ENCODE results near the gene KMT2D.
"Not testable (repeated sequence)": the region's sequence is repeated elsewhere in the genome, so short reads cannot be mapped to it uniquely, and the experiment has no call there.

Gene KMT2D

DNA sequence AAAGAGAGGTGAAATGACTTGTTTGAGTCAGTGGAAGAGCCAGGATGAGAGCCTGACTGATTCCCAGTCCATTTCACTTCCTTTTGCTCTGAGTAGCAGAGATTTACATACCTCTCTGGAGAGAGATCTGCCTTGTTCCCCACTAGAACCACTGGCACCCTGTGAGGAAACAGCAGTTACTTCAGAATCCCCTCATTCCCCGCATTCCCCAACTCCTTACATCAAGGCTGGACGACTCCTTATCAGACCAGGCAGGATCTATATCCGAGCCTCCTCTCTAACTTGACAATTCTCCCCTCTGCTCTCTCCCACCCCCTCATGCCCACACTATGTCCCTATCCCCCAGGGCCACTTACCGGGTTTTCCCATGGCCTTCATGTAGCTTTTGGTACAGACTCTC, 5.5 kb upstream of the KMT2D start:
- no peak for DNase-seq (ENCODE audit: insufficient read length, low spot score)
- no peak for FAIRE-seq

DNA sequence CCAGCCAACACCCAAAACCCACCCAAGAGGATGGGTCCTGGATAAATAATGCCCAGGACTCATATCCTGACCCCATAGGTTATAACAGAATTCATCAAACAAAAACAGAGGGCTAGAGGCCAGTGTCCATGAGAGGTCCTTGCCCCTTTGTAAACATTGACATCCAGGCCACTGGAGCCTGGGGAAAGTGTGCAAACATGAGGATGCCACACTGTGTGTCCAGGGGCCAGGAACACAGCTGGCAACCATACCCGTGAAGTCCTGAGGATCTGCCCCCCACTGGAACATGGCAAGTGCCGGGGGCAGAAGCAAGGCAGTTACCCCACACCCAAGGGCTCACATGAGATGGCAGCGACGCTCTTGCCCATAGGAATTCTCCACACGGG, 4.2 kb upstream of the KMT2D start:
- no peak for DNase-seq (ENCODE audit: insufficient read length, low spot score)
- FAIRE-seq: no peak
- TF ChIP-seq POLR2A (IDR thresholded peaks at IDR 0.05; ENCODE audit: low read depth, low read length): no peak

More for the DNA sequence above, 5.5 kb upstream of the KMT2D start:
- TF ChIP-seq POLR2A (IDR thresholded peaks at IDR 0.05; ENCODE audit: low read depth, low read length): no peak

DNA sequence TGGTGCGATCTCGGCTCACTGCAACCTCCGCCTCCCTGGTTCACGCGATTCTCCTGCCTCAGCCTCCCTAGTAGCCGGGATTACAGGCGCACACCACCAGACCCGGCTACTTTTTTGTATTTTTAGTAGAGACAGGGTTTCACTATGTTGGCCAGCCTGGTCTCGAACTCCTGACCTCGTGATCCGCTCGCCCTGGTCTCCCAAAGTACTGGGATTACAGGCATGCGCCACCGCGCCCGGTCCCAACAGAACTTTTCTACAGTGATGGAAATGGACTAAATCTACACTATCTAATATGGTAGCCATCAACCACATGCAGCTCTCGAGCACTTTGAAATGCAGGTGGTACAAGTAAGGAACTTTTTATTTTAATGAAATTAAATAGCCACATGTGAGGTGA, 1.3 kb upstream of the KMT2D start:
- not testable (repeated sequence) for DNase-seq (ENCODE audit: insufficient read length, low spot score); FAIRE-seq

DNA sequence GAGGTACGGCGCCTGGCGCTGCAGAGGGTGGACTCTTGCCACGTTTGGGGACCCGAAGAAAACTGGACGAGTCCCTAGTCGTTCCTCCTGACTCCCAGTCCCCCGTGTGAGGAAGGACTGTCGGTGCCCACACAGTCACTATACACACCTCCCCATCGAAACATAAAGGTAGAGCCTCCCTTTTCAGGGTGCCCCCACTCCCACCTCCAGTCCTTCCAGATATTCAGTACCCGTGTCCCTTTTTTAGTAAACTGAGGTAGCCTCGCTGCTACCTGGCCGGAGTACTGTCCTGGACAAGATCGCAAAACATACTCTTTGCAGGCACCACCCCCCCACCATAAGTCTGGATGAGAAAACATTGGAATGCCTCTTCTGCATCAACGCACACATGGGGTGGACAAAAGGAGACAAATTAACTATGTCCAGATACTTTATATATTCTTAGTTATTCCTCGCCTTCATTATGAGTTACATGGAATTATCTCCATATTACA, 610 bp upstream of the KMT2D start:
- no peak for FAIRE-seq
- DNase-seq (ENCODE audit: insufficient read length, low spot score): no peak
- no peak for TF ChIP-seq POLR2A (IDR thresholded peaks at IDR 0.05; ENCODE audit: low read depth, low read length)

DNA sequence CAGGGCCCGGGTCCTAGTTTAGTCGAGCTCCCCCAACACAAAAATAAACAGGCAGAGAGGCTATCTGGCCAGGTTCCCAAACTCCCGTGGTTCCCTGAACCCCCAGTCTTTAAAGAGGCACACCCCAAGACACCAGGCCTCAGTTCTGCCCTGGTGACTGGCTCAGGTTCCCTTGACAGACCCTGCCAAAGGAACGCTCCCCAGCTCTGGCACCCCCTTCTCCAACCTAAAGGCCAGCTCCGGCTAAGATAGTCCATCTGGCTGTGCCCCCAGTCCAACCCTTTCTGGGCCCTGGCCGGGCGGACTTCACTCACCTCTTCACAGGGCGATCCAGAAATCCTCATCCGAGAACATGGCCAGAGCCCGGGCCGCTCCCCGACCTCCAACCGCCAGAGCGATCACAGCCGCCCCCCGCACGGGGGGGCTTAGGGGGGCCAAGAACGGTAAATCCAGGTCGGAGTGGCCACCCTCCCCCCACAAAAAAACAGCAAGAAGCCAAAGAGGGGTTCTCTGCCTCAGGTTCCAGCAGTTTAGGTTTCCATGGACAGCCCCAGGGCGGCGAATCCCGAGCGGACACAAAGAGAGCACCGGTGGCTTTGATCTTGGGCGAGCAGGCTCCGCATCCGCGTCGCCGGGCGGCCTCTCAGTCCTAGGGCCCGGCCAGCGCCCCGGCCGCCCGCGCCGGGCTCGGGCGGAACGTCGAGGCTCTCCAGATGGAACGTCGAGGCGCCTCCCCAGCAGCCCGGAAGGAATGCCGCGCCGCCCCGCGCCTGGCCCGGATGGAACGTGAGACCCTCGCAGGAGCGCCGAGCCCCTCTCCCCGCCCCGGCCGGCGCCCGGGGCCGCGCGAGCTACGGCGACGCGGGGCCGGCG, 1.1 kb downstream of the KMT2D start:
- DNase-seq (ENCODE audit: insufficient read length, low spot score) (no peak), FAIRE-seq (no peak)
- TF ChIP-seq POLR2A (IDR thresholded peaks at IDR 0.05; ENCODE audit: low read depth, low read length): no peak

DNA sequence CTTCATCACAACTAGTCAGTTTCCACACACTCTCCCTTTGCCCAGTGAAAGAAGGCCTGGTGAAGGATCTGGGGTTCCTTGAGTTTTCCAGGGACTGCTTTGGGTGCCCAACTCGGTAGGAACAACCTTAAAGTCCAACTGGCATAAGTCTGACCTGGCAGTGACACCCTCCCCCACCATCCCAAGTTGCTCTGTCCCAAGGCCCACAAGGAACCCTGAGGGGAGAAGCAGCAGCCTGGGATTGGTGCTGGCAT, 1.6 kb downstream of the KMT2D start:
- DNase-seq (ENCODE audit: insufficient read length, low spot score): no peak
- no peak for FAIRE-seq
- no peak for TF ChIP-seq POLR2A (IDR thresholded peaks at IDR 0.05; ENCODE audit: low read depth, low read length)

DNA sequence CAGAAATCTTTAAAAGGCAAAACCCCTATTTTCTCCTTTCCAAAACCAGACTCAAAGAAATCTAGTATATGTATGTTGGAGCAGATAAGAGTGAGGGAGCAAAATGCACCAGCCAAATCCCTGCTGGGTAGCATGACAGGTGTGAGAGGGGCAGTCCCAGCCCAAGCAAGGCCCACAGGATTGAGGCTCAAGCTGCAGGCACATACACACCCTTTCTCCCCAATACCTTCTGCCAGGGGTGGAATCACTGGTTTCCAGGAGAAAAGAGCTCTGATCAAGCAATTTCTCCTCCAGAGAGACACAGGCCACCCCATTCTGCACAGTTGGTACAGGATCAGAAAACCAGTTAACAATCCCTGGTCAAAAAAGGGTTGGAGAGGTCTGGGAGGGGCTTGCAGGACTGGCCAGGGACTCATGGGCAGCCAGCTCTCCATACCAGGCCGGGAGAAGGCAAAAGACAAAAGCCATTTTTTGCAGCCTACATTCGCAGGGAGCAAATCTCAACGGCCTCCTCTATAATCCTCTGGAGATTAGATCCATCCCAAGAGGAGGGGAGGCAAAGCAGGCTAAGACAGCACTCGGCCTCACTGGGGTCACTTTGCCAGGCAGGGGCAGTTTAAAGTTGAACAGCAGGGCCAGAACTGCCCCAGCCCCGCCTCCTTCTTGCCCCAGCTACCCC, 2.1 kb downstream of the KMT2D start:
- DNase-seq (ENCODE audit: insufficient read length, low spot score) (no peak), FAIRE-seq (no peak)
- TF ChIP-seq POLR2A (IDR thresholded peaks at IDR 0.05; ENCODE audit: low read depth, low read length): no peak

DNA sequence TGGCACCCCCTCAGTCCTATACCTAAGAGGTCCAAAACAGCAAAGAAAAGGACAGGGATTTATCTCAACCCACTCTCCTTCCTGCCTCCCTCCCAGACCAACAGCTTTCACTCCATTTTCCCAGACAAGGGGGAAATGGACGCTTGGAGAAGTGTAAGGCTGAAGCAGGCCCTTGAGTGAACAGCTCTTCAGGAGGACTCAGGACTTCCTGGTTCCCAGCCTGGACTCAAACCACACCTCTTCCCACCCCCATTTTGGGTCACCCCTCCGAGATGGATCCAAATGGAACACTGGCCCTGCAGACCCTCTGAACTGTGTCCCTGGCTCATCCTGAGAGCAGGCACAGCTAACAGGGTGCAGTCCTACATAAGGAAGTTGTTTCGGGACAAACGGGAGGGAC, 2.7 kb downstream of the KMT2D start:
- no peak for FAIRE-seq
- no peak for DNase-seq (ENCODE audit: insufficient read length, low spot score)
- TF ChIP-seq POLR2A (IDR thresholded peaks at IDR 0.05; ENCODE audit: low read depth, low read length): no peak

DNA sequence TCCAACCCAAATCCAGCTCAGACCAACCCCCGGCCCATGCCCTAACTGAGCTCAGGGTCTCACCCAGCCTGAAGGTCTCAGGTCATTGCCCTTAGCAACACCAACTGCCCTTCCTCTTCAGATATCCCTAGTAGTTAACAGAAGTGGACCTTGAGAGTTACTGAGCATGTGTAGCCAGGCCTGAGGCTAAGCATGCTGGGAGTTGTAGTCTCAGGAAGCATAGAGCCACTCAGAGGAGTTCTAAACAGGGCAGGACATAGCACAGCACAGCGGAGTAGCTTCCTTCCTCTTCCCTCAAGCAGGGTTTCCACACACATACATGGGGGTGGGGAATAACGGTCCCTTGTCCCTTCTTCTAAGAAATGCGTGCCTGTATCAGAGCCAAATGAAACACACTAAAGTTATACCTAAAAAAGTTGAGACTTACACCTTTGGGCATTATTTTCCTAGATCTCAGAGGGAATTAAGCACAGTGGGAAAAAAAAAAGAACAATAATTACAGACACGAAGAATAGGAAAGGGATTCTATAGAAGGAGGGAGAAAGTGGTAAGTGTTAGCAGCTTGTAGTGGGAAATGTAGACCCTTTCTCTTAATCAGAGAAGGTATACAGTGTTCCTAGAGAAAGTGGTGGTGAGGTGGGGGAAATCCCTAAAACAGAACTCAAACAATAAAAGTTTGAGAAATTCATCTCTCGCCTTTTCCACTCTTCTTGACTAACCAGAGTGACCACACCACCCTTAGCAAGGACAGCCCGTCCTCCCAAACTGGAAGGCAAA, 4.4 kb downstream of the KMT2D start:
- no peak for TF ChIP-seq POLR2A (IDR thresholded peaks at IDR 0.05; ENCODE audit: low read depth, low read length)
- FAIRE-seq: no peak
- peak; percentile 69 for DNase-seq (ENCODE audit: insufficient read length, low spot score)

DNA sequence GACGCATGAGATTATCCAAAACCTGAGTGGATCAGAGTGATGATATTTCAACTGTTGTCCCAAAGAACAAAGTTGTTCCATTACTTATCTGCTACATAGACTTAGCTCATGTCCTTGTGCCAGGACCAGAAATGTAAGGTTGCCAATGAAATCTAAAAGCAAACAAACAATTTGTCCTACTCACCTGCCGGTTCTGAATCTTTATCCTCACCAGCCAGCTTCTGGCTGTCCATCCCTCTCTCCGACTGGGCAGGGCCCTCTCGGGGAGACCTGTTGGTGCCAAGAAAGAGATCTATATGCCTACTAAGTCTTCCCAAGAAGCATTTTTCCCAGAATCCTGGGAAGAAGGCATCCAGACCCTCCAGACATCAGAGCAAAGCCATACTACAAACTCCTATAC, 5.5 kb downstream of the KMT2D start:
- TF ChIP-seq POLR2A (IDR thresholded peaks at IDR 0.05; ENCODE audit: low read depth, low read length): no peak
- FAIRE-seq (no peak), DNase-seq (ENCODE audit: insufficient read length, low spot score) (no peak)

DNA sequence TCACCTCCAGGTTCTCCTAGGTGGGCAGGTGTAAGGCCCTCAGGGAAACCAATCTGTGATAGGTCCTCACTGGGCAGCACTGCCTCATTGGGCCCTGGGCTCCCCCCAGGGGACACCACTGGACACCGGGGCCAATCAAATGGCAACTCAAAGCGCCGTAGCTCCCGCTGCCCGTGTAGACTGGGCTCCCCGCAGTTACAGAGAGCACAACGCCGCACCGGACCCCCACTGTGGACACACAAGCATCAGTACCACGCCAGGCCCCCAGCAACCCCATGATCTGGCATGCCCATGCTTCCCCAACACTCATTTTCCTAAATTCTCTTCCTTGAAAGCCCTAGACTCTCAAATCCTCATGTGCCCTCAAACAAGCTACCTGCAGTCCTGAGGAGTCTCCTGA, 6.1 kb downstream of the KMT2D start:
- FAIRE-seq (no peak), DNase-seq (ENCODE audit: insufficient read length, low spot score) (no peak)
- no peak for TF ChIP-seq POLR2A (IDR thresholded peaks at IDR 0.05; ENCODE audit: low read depth, low read length)

DNA sequence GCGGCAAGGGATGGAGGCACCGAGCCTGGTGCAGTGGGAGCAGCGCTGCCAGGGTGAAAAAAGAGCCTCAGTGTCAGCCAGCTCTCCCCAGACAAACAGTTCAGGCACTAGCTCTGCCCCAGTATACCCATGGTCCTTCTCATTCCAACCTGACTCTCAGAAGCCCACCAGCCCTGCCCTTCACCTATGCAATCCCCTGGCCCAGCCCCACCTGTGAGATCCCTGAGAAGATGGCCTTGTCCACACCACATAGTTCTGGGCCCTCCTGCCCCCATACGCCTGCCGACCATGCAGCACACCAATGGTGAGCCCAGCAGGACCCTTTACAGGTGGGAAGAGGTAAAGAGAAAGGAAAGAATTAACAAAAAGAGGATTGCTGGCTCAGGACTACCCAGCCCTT, 6.5 kb downstream of the KMT2D start:
- TF ChIP-seq POLR2A (IDR thresholded peaks at IDR 0.05; ENCODE audit: low read depth, low read length): no peak
- no peak for FAIRE-seq

DNA sequence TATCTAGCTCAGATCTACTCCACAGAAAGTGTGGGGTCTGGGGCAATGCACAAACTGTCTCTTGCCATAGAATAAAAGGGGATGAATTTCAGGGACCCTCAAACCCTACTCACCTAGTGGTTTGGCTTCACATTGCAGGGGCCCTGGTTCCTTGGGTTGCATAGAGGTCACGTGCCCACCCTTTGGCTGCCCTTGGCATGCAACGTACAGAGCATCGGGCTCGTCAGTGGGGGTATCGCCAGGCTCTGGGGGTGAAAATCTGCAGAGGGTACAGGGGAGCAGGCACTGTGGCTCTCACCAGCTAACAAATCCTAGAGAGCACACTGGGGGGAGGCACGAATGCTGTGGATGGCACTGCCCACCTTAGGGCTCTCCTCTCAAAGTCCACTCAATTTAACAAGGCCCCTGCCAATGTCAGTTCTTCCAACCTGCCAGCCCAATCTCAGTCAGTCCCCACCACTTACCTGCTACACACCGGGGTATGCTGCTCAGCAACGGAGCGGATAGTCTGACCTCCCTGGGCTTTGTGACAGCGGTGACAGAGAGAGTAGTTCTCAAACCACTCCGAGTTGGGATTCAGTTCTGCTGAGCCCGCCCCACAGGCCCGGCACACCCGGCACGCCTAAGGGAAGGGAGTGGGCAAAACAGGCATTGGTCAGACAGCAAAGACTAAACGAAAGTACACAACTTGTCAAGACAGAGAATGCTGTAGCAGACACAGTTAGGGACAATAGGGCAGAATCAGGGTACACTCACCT, 8.0 kb downstream of the KMT2D start:
- no peak for TF ChIP-seq POLR2A (IDR thresholded peaks at IDR 0.05; ENCODE audit: low read depth, low read length)
- DNase-seq (ENCODE audit: insufficient read length, low spot score) (no peak), FAIRE-seq (no peak)

More for the DNA sequence above, 6.5 kb downstream of the KMT2D start:
- no peak for DNase-seq (ENCODE audit: insufficient read length, low spot score)
